Measurements from ENCODE around the gene ADISSP.

Gene ADISSP

DNA sequence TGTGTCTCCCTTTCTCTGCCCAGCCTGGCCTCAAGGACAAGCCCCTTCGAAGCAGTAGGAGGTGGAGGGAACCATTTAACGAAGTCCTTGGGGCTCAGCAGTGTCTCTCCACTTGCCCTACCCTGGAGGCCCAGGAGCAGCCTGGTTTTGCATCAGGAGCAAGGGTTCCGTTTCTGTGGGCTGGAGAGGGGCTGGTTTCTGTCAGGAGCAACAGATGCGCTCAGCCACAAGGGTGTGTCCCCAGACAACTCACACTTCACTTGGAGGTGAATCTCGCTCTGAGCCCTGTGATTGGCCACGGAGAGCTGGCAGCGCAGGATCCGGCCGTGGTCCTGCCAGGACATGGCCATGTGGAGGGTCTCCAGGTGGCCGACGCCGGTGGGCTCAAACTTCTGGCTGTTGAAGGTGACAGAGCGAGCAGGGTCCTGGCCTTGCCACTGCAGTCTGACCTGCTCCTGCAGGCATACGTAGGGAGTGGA is 62.0 kb downstream of the ADISSP start:
- DNase-seq (ENCODE audit: low read depth in 1 of 2, low spot score in 1 of 2): no peak
- TF ChIP-seq JUND (IDR thresholded peaks at IDR 0.05; ENCODE audit: low read depth): no peak
- in situ Hi-C loops (cut with HindIII; ENCODE audit: low pct_unique_long_range_greater_than_20kb, low sequenced_read_pairs): no loop called here

GRCh38 chr20:3704087-3704486 is 63.5 kb downstream of the ADISSP start:
- in situ Hi-C loops (cut with HindIII; ENCODE audit: low pct_unique_long_range_greater_than_20kb, low sequenced_read_pairs): no loop called here

More at GRCh38 chr20:3704087-3704486, 63.5 kb downstream of the ADISSP start:
- no peak for TF ChIP-seq JUND (IDR thresholded peaks at IDR 0.05; ENCODE audit: low read depth)
- no peak for DNase-seq (ENCODE audit: low read depth in 1 of 2, low spot score in 1 of 2)

Data from T47D (cell line).